ENCODE data around the gene SHMT2.
A peak's percentile ranks its signal among the peaks of the same experiment; 100 is the strongest.

The SHMT2 gene

GRCh38 chr12:57229046-57229633 lies 371 bp upstream of the SHMT2 start:
- DNase-seq = peak in 1 of 2 donors; percentile 61

DNA sequence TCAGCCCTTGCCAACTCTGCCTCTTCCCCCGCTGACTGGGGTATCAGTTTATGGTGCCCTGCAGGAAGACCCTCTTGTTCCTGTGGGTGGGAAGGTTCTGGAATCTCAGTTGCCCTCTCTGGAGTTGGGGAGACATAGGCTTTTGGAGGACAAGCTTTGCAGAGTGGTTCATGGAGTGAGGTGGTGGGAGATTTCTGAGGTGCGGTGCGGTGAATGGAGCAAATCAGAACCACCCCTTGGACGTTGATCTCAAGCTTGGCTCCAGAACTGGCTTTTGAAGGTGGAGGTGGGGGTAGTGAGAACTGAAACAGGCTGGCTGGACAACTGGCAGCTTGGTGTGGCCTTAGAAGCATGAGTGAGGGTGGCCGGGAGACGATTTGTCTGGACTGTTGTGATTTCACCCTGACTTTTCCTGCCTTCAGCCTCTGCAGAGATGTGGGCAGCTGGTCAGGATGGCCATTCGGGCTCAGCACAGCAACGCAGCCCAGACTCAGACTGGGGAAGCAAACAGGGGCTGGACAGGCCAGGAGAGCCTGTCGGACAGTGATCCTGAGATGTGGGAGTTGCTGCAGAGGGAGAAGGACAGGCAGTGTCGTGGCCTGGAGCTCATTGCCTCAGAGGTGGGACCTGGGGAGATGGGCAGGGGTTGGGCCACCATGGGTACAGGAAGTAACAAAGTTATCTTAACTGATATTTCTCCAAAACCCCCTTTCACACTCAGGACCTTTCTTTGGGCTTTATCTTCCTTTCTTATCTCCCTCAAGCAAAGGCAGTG lies 1.1 kb downstream of the SHMT2 start:
- DNase-seq = no peak

DNA sequence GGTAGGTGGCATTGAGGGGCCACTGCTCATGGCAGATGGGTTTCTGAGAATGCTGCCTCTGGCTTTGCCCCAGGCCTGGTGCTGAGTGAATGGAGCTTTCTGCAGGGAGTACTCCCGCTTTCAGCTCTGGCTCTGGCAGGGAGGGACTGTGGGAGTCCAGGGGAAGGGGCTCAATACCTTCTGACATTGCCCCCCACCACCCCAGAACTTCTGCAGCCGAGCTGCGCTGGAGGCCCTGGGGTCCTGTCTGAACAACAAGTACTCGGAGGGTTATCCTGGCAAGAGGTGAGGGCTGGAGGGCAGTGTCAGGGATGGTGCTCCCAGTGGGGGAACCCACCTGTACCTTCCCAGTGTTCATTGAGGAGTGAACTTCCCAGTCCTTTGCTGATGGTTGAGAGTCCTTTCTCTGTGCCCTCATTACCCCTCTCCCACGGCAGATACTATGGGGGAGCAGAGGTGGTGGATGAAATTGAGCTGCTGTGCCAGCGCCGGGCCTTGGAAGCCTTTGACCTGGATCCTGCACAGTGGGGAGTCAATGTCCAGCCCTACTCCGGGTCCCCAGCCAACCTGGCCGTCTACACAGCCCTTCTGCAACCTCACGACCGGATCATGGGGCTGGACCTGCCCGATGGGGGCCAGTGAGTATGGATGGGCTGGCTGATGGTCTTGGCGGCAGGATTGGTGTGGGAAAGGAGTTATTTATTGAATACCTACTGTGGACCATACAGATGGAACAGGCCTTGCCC lies 1.9 kb downstream of the SHMT2 start:
- DNase-seq = no peak

DNA sequence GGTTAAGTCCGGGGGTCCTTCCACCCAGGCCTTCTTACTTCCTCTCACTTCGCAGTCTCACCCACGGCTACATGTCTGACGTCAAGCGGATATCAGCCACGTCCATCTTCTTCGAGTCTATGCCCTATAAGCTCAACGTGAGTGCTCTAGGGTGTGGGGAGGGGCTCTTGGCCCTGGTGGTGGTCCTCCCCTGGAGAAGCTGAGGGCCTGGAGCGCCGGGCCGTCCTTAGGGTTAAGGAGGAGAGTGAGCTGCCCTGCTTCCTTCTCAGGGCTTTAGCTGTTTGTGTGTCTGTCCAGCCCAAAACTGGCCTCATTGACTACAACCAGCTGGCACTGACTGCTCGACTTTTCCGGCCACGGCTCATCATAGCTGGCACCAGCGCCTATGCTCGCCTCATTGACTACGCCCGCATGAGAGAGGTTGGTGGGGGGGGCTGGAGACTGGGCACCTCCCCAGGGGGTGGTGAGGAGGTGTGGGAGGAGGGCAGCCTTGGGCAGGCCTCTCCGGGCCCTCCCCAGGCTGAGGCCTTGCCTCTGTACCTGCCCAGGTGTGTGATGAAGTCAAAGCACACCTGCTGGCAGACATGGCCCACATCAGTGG lies 2.7 kb downstream of the SHMT2 start:
- no peak for DNase-seq

DNA sequence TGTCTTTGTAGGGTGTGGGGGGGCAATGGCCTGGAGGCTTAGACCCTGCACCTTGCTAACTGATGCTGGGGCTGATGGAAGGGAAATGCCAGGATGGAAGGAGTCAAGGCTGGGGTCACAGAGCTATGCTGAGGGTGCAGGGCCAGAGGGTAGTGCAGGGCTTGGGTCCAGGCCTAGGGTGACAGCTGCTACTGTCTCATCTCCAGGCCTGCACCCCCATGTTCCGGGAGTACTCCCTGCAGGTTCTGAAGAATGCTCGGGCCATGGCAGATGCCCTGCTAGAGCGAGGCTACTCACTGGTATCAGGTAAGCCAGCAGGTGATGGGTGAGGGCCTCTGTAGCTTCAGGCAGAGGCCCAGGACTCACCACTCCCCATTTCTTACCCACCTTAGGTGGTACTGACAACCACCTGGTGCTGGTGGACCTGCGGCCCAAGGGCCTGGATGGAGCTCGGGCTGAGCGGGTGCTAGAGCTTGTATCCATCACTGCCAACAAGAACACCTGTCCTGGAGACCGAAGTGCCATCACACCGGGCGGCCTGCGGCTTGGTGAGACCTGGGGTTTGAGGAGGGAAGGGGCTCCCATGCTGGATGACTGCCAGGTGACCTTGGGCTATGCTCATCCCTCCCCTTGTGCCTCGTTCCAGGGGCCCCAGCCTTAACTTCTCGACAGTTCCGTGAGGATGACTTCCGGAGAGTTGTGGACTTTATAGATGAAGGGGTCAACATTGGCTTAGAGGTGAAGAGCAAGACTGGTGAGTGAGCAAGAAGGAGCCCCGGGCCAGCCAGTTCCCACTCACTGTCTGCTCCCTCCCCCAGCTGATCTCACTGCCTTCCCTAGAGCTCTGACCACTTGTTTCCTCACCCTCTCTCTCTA lies 4.1 kb downstream of the SHMT2 start:
- no peak for DNase-seq

DNA sequence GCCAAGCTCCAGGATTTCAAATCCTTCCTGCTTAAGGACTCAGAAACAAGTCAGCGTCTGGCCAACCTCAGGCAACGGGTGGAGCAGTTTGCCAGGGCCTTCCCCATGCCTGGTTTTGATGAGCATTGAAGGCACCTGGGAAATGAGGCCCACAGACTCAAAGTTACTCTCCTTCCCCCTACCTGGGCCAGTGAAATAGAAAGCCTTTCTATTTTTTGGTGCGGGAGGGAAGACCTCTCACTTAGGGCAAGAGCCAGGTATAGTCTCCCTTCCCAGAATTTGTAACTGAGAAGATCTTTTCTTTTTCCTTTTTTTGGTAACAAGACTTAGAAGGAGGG lies 4.7 kb downstream of the SHMT2 start:
- no peak for DNase-seq

DNA sequence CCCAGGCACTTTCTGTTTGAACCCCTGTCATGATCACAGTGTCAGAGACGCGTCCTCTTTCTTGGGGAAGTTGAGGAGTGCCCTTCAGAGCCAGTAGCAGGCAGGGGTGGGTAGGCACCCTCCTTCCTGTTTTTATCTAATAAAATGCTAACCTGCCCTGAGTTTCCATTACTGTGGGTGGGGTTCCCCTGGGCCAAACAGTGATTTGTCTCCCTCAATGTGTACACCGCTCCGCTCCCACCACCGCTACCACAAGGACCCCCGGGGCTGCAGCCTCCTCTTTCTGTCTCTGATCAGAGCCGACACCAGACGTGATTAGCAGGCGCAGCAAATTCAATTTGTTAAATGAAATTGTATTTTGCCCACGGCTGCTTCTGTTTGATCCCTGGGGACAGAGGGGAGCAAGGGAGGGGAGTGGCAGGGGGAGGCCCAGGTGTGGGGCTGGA lies 5.1 kb downstream of the SHMT2 start:
- peak in 1 of 2 donors; percentile 49 for DNase-seq

DNA sequence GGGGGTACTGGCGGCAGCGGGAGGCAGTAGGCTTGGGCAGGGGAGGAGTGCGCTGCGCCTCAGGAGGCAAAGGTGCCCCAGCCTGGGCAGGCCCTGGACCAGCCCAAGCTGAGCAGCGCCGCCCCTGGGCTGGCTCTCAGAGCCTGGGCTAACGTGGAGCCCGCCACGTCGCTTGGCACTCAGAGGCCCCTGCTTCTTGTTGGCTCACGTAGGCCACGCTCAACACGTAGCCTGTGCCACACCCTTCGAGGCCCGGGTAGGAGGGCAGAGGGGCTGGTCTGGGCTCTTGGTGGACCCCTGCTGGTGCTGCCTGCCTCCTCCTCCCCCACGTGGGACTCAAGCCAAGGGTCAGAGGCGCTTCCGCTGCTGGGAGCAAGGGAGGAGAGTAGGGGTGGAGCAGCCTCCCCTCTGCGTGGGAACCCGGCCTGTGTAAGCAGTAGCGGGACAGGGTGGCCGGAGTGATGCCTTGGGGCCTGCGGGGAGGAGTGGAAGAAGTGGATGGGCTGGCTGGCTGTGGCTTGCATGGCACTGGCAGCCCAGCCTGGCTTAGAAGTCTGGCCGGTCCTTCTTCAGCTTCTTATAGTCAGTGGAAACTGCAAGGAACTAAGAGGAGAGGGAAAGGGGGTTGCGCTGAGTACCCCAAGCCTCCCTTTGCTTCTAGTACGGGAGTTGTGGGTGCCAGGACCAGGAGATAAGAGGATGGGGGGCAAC lies 5.7 kb downstream of the SHMT2 start:
- peak in 1 of 2 donors; percentile 31 for DNase-seq

DNA sequence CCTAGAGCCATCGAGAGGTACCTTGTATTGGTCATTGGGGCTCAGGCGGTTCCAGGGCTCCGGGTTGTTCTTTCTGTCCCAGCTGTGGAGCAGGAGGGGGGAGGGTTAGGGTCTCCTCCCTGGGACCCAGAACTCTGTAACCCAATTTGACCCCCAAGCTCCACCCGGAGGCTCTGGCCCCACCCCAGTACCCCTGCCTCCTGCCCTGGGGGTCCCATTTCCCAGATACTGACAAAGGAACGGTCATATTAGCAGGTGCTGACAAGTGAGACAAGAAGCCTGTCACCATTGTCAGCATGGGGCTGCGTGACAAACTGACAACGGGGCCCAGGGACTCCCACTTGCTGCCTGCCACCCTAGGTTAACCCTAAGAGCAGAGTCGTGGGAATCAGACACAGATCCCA lies 6.2 kb downstream of the SHMT2 start:
- DNase-seq = no peak

DNA sequence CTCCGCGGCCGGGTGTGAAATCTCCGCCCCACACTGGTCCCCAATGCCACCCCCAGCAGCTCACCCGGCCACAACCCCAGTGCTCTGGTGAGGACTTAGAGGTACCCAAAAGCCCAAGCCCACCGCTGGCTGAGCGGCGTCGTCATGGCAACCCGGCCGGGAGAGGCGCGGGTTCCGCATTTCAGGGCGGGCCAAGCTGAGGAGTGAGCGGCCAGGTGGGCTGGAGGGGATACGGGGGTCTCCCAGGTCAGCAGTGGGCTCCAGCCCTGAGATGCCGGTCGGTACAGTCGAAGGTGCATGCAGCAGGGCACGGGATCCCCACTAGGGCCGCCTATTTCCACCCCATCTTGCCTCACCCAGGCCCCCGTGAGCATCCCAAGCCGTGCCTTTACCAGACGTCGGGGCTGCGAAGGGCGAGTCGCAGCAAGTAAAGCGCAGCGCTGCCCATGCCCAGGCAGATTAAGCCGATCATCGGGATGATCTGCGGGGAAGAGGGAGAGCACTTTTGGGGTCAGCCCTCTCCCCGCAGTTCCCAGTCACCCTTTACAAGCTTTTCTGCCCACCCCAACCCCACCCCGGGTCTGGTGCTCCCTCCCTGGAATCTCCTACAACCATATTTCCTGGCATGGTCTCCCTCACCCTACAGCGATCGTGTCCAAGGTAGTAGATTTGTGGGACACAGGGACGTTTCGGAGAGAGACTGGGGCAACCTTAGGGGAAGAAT lies 6.9 kb downstream of the SHMT2 start:
- DNase-seq = peak in 1 of 2 donors; percentile 34

DNA sequence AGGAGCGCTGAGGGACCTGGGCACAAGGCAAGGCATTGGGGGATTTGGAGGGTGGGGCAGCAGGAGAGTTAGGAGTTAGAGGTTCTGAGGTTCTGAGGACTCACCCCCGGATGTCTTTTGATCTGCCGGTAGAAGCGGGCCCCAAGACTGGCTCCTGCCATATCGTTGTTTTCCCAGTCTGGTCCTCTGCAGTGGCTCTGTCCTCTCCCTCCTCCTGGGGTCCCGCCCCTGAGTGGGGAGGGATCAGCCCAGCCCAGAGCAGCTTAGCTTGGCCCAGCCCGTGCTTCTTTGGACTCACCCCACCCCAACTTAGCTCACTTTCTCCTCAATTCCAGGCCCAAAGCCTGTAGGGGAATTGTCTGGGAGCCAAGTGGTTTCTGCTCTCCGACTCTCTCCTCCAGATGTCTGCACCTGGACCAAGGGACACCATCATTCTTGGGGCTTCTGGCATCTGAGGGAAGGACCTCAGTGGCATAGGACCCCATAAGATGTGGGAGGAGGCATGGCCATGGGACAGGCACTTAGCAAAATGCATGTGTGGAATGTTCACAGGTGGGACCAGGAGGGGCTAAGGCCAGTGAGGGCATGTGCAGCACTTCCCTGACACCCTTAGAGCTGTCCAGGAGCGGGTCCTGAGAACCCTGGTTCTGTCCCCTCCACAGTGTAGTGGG lies 7.5 kb downstream of the SHMT2 start:
- no peak for DNase-seq

DNA sequence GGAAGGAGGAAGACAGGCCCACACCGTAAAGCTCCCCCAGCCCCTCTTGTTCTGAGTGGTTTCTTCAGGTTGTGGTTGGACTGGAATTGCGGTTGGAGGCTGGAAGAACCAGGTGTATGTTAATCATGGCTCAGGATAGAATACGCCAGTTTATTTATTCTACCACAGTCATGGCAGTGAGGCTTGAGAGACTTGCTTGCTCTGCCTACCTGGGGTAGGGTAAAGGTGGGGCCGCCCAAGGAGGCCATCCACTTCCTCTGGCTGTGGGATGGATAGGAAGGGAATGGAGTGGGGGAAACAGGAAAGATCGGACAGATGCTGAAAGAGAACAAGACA lies 8.1 kb downstream of the SHMT2 start:
- DNase-seq = no peak

DNA sequence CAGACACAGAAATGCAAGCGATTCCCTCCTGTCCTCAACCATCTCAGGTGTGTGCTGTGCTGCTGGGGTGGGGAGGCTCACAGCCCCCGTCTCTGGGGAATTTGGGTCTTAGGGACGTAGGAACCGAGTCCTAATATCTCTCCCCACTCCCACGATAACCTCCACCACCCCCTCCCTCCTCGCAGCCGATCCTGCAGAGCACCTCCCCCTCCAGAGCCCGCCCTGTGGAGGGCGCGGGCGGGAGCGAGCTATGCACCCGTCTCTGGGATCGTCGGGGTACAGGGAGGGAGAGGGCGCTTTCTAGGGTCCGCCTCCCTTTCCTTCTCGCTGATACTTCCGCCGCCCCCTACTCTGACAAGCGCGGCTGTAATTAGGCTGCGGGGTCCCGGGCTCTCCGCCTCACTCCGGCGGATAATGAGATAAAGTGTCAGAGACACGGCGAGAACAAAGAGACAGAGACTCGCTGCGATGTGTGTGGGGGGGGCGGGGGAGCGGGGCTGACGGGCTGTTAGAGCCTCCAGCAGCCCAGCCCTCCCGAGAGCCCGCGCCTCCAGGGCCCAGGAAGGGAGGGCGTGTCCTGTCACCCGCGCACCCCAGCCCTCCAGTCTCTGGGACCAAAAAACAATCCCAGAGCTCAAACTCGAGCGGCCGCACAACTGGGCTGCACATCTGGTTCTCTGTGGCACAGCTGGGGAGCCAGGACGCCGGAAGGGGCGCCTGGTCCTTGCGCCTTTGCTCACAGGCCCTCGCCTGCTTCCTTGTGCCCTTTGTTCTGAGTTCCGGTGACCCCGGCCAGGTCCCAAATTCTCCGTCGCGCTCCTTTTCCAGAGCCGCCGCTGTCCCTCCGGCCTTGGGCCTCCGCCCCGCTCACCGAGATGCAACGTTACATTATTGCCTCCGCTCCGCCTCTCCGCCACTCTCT lies 8.7 kb downstream of the SHMT2 start:
- DNase-seq = no peak

GRCh38 chr12:57238854-57239554 lies 9.5 kb downstream of the SHMT2 start:
- DNase-seq = peak; percentile 86 to 87

GRCh38 chr12:57239587-57240065 lies 10.1 kb downstream of the SHMT2 start:
- DNase-seq = no peak

GRCh38 chr12:57240066-57240921 lies 10.8 kb downstream of the SHMT2 start:
- peak; percentile 76 to 82 for DNase-seq

DNA sequence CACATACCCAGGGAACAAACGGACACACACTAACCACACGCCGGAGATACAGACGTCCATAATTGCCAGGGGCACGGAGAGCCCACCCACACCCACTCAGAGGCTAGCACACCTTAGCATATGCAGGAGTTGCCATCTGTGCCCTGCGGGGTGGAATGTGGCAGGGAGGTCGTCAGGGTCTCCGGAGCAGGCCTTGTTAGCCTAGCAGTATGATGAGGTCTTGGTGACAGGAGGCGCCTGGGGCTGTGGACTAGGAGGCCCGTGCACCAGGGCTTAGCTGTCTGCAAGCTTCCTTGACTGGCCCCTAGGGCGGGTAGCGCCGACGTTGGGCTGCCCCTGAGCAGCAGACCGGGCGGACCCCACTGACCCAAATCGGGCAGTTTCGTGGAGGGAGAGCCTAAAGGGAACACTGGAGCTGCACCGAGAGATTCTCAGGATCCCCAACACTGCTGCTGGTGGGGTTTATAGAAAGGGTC lies 11.5 kb downstream of the SHMT2 start:
- no peak for DNase-seq
